ENCODE measurements around the gene MC3R. TPM values are rescaled to one million over a fixed set of nuclear protein-coding genes. Genes with fewer than 3 reads are reported as not detected.

MC3R gene
- total RNA-seq, 4 donors from 2014 or later: not detected

- H3K4me3 ChIP-seq: no peak overlapping the region
- H3K4me1 ChIP-seq: no peaks in the 10 kb centered on the region
- no peaks in the 10 kb centered on the region for H3K27me3 ChIP-seq
- H3K27ac ChIP-seq: no peak overlapping the region
- H3K36me3 ChIP-seq: no peaks in the 10 kb centered on the region
- no peak for DNase-seq
- TF ChIP-seq CTCF (IDR thresholded peaks at IDR 0.05): no peak
- no peak for TF ChIP-seq POLR2A (IDR thresholded peaks at IDR 0.05)
- intact Hi-C loops (cut with DNase I; ENCODE audit: low total_unique reads): no loop called here
- H3K9me3 ChIP-seq: no peaks in the 10 kb centered on the region
These were observed 11.4 kb downstream of the MC3R start for GRCh38 chr20:56259948-56260347.

- no peaks in the 10 kb centered on the region for H3K4me1 ChIP-seq
These were observed 20.0 kb downstream of the MC3R start for GRCh38 chr20:56268536-56268935.

GRCh38 chr20:56271974-56272373 is 23.4 kb downstream of the MC3R start:
- Histone ChIP-seq H3K4me3 (no peak overlapping the region), H3K27me3 (no peaks in the 10 kb centered on the region), H3K4me1 (no peaks in the 10 kb centered on the region), H3K36me3 (no peaks in the 10 kb centered on the region), H3K9me3 (no peaks in the 10 kb centered on the region), H3K27ac (no peak overlapping the region)
- TF ChIP-seq POLR2A (IDR thresholded peaks at IDR 0.05) (no peak), CTCF (IDR thresholded peaks at IDR 0.05) (no peak)
- intact Hi-C loops (cut with DNase I; ENCODE audit: low total_unique reads): no loop called here
- DNase-seq: no peak

More at GRCh38 chr20:56268536-56268935, 20.0 kb downstream of the MC3R start:
- H3K36me3 ChIP-seq: no peaks in the 10 kb centered on the region
- H3K9me3 ChIP-seq: no peaks in the 10 kb centered on the region
- DNase-seq: no peak
- no peak overlapping the region for H3K27ac ChIP-seq
- no peaks in the 10 kb centered on the region for H3K27me3 ChIP-seq
- no peak overlapping the region for H3K4me3 ChIP-seq
- intact Hi-C loops (cut with DNase I; ENCODE audit: low total_unique reads): no loop called here
- TF ChIP-seq CTCF (IDR thresholded peaks at IDR 0.05): no peak

GRCh38 chr20:56273491-56273890 is 25.0 kb downstream of the MC3R start:
- Histone ChIP-seq H3K27ac (no peak overlapping the region), H3K27me3 (no peaks in the 10 kb centered on the region), H3K36me3 (no peaks in the 10 kb centered on the region), H3K9me3 (no peaks in the 10 kb centered on the region), H3K4me1 (no peaks in the 10 kb centered on the region), H3K4me3 (no peak overlapping the region)
- intact Hi-C loops (cut with DNase I; ENCODE audit: low total_unique reads): no loop called here
- no peak for DNase-seq
- TF ChIP-seq CTCF (IDR thresholded peaks at IDR 0.05) (no peak), POLR2A (IDR thresholded peaks at IDR 0.05) (no peak)

- intact Hi-C loops (cut with DNase I; ENCODE audit: low total_unique reads): no loop called here
- TF ChIP-seq POLR2A (IDR thresholded peaks at IDR 0.05): no peak
- no peaks in the 10 kb centered on the region for H3K27me3 ChIP-seq
- no peak for DNase-seq
- no peaks in the 10 kb centered on the region for H3K9me3 ChIP-seq
- no peak overlapping the region for H3K4me3 ChIP-seq
- no peak overlapping the region for H3K27ac ChIP-seq
- no peaks in the 10 kb centered on the region for H3K4me1 ChIP-seq
- H3K36me3 ChIP-seq: no peaks in the 10 kb centered on the region
These were observed 25.6 kb downstream of the MC3R start for GRCh38 chr20:56274156-56274555.

GRCh38 chr20:56278196-56278595 is 29.7 kb downstream of the MC3R start:
- no peaks in the 10 kb centered on the region for H3K9me3 ChIP-seq
- intact Hi-C loops (cut with DNase I; ENCODE audit: low total_unique reads): no loop called here
- H3K4me1 ChIP-seq: no peaks in the 10 kb centered on the region
- H3K27ac ChIP-seq: no peak overlapping the region
- TF ChIP-seq POLR2A (IDR thresholded peaks at IDR 0.05) (no peak), CTCF (IDR thresholded peaks at IDR 0.05) (no peak)
- H3K36me3 ChIP-seq: no peaks in the 10 kb centered on the region
- H3K4me3 ChIP-seq: no peak overlapping the region
- no peak for DNase-seq
- H3K27me3 ChIP-seq: no peaks in the 10 kb centered on the region
